Nephron progenitor cell (in vitro differentiated cells): ENCODE measurements around the gene RIBC2.
"Not testable (repeated sequence)": the region's sequence is repeated elsewhere in the genome, so short reads cannot be mapped to it uniquely, and the experiment has no call there.

ENCODE experiments used
- DNase-seq: peaks from one replicate; pipeline ENCODE4 v3.0.0; 2021
- H3K27ac Mint-ChIP-seq: 2 replicates; pipeline ENCODE4 v1.8.0; 2021; ENCODE audit warnings: mild to moderate bottlenecking, moderate library complexity, mixed read lengths
- H3K27me3 Mint-ChIP-seq: 2 replicates; pipeline ENCODE4 v1.8.0; 2021; ENCODE audit warnings: mild to moderate bottlenecking, low read depth, mixed read lengths; ENCODE audit not compliant: poor library complexity
- H3K36me3 Mint-ChIP-seq: 2 replicates; pipeline ENCODE4 v1.8.0; 2021; ENCODE audit warnings: low read depth, mixed read lengths
- H3K4me1 Mint-ChIP-seq: 2 replicates; pipeline ENCODE4 v1.8.0; 2021; ENCODE audit warnings: mixed read lengths
- H3K4me3 Mint-ChIP-seq: 2 replicates; pipeline ENCODE4 v1.8.0; 2021; ENCODE audit warnings: mild to moderate bottlenecking, moderate library complexity, mixed read lengths
- H3K9me3 Mint-ChIP-seq: 2 replicates; pipeline ENCODE4 v1.8.0; 2021; ENCODE audit warnings: mild to moderate bottlenecking, moderate library complexity, mixed read lengths
- CTCF ChIP-seq: fragments of 200-600 bp; sonication (generic); IDR thresholded peaks from 2 replicates; pipeline ENCODE4 v1.5.0; 2021; ENCODE audit warnings: antibody characterized with exemption

Gene RIBC2

GRCh38 chr22:45442116-45442515 is 28.6 kb downstream of the RIBC2 start:
- Mint-ChIP-seq H3K36me3 (no peaks in the 10 kb centered on the region), H3K4me3 (no peak overlapping the region), H3K9me3 (peaks cover 5% of the 10 kb centered on the region), H3K4me1 (peaks cover 27% of the 10 kb centered on the region), H3K27ac (no peak overlapping the region), H3K27me3 (peaks cover 24% of the 10 kb centered on the region)
- TF ChIP-seq CTCF, result no peak
- no peak for DNase-seq

GRCh38 chr22:45444168-45444567 is 30.7 kb downstream of the RIBC2 start:
- no peak for TF ChIP-seq CTCF
- H3K27me3 Mint-ChIP-seq, result peaks cover 22% of the 10 kb centered on the region
- no peak overlapping the region for H3K27ac Mint-ChIP-seq

GRCh38 chr22:45445031-45445710 is 31.7 kb downstream of the RIBC2 start:
- Mint-ChIP-seq H3K36me3 (no peaks in the 10 kb centered on the region), H3K27me3 (peaks cover 22% of the 10 kb centered on the region), H3K9me3 (no peaks in the 10 kb centered on the region), H3K4me1 (peaks cover 23% of the 10 kb centered on the region), H3K27ac (no peak overlapping the region), H3K4me3 (no peak overlapping the region)
- TF ChIP-seq CTCF, result no peak
- DNase-seq, result no peak

More at GRCh38 chr22:45444168-45444567, 30.7 kb downstream of the RIBC2 start:
- Mint-ChIP-seq H3K4me3 (no peak overlapping the region), H3K9me3 (no peaks in the 10 kb centered on the region), H3K36me3 (no peaks in the 10 kb centered on the region), H3K4me1 (peaks cover 23% of the 10 kb centered on the region)
- no peak for DNase-seq

GRCh38 chr22:45446216-45446615 is 32.7 kb downstream of the RIBC2 start:
- H3K4me1 Mint-ChIP-seq, result peaks cover 29% of the 10 kb centered on the region
- no peaks in the 10 kb centered on the region for H3K9me3 Mint-ChIP-seq
- peaks cover 22% of the 10 kb centered on the region for H3K27me3 Mint-ChIP-seq
- no peak overlapping the region for H3K4me3 Mint-ChIP-seq
- no peak for TF ChIP-seq CTCF
- no peak for DNase-seq
- no peak overlapping the region for H3K27ac Mint-ChIP-seq
- H3K36me3 Mint-ChIP-seq, result no peaks in the 10 kb centered on the region

- not testable (repeated sequence) for H3K4me3 Mint-ChIP-seq, H3K27ac Mint-ChIP-seq, DNase-seq, H3K9me3 Mint-ChIP-seq, H3K36me3 Mint-ChIP-seq
- H3K27me3 Mint-ChIP-seq, result peaks cover 19% of the 10 kb centered on the region
- peaks cover 28% of the 10 kb centered on the region for H3K4me1 Mint-ChIP-seq
These were observed 34.1 kb downstream of the RIBC2 start for GRCh38 chr22:45447596-45447995.

- no peak for TF ChIP-seq CTCF
- no peak overlapping the region for H3K4me3 Mint-ChIP-seq
- no peaks in the 10 kb centered on the region for H3K9me3 Mint-ChIP-seq
- no peaks in the 10 kb centered on the region for H3K36me3 Mint-ChIP-seq
- H3K27ac Mint-ChIP-seq, result no peak overlapping the region
- DNase-seq, result no peak
- peaks cover 16% of the 10 kb centered on the region for H3K27me3 Mint-ChIP-seq
- peaks cover 26% of the 10 kb centered on the region for H3K4me1 Mint-ChIP-seq
These were observed 34.9 kb downstream of the RIBC2 start for GRCh38 chr22:45448431-45448830.

- H3K36me3 Mint-ChIP-seq, H3K27ac Mint-ChIP-seq, H3K9me3 Mint-ChIP-seq, DNase-seq, H3K4me3 Mint-ChIP-seq: not testable (repeated sequence)
- peaks cover 28% of the 10 kb centered on the region for H3K4me1 Mint-ChIP-seq
- peaks cover 16% of the 10 kb centered on the region for H3K27me3 Mint-ChIP-seq
These were observed 35.9 kb downstream of the RIBC2 start for GRCh38 chr22:45449442-45449841.
